Neural progenitor cell (in vitro differentiated cells): ENCODE data around the gene FGD4.

Experiments
- CTCF ChIP-seq: fragments of 200-600 bp; sonication (generic); IDR thresholded peaks from 2 replicates; pipeline ENCODE4 v1.5.1; 2017; ENCODE audit warnings: antibody characterized with exemption, mild to moderate bottlenecking
- EZH2 ChIP-seq: fragments of 200-600 bp; sonication (generic); IDR thresholded peaks from 2 replicates; pipeline ENCODE4 v1.6.1; 2017; ENCODE audit warnings: antibody characterized with exemption, mild to moderate bottlenecking, moderate library complexity

- no peak for TF ChIP-seq CTCF
- TF ChIP-seq EZH2, result no peak
Observed at GRCh38 chr12:32435921-32436705, 36.8 kb downstream of the FGD4 start.
